GM18511 (cell line): ENCODE data around the gene RCAN2.

Source experiments
- ATAC-seq: cut with Tn5 transposase; IDR thresholded peaks from one replicate; pipeline ENCODE4 v1.9.1; 2021; ENCODE audit warnings: mild to moderate bottlenecking, moderate library complexity; ENCODE audit not compliant: unreplicated experiment

RCAN2 gene

DNA sequence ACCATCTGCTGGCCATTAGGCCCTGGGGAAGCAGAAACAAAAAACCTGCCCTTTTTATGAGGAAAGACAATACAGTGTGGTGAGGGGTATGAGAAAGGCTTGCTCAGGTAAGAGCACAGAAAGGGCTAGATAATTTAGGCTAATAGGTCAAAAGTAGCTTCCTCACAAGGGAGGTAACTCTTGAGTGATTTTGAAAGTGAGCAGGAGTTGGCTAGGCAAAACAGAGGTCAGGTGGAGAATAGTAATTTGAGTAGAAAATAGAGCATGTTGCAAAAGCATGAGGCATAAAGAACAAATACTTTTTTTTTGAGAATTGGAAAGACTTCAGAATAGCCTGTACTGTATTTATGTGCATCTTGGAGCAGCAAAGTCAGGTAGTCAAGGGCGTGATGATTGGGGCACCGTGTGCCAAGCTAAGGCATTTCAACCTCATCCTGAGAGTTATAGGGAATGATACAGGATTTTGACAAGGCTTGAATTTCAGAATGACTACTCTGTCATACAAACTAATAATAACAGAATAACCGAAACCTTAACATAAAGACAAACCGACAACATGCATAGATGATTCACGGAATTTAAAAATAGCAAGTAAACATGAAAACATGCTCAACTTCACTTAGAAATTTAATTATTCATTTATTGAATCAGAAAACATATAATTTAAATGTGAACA, 197.5 kb downstream of the RCAN2 start:
- peak; percentile 84 for ATAC-seq

DNA sequence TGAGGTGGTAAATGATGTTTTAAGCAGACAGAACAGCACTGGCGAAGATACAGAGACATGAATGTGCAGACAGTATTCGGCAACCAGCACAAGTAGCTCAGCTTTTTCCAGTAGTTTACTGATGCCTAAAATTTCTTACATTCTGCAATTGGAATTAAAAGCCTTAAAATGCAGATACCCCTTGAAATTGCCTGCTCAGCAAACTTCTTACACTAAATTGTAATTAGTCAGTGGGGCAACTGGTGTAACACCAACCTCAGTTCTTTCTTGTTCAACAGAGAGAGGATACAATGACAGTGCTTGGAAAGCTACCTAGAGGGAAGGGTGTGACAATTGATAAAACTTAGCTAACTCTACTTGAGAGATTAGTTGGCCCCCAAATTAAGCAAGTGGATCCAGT, 199.4 kb downstream of the RCAN2 start:
- ATAC-seq, result no peak

DNA sequence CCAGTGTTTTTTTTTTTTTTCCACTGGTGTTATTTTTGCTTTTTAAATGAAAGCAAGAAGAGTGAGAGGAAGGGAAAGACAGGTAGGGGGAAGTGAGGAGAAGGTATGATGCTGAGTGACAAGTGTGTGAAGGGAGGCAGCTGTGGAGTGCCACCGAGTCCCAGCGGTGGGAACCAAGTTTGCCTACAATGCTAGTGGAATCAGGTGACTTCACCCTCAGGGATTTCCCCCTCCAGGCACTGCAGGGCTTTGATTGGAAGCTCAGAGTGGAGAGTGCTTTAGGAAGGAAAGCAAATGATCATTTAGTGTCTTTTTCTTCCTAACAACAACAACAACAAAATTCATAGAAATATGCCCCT, 200.0 kb downstream of the RCAN2 start:
- ATAC-seq, result no peak

DNA sequence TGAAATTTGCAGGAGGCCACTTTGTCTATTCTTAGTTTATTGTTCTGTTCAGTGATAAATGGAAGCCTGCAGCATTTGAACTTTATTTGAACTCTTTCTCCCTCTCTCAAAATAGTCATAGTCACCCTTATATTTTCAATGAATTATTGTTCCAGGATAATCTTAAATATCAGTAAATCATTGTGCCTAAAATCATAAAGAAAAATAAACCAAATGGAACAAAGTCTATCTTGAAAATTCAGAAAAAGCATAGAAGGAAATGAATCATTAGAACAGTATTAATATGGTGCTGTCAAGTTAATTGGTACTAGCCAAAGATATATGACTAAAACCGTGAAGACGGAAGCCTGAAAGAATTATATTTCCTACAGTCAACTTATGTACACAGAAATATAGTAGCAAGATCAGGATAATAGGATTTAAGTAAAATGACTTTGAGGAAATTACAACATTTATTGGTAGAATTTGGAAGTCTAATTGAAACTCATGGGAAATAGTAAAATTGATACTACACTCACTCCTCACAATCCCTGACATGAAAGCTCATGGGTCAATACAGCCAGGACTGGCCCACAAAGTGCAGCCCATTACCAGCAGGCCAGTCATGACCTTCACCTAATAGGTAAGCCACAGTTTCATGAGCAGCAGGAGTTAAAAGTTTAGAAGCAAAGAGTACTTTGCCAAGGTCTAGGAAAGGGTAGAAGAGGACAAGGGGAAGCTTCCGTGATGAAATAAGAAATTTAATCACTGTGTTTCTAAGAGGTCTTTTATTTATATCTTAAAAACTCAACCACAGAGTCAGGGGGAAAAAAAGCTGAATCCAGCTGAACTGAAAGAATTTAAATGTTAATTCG, 200.6 kb downstream of the RCAN2 start:
- ATAC-seq, result no peak

DNA sequence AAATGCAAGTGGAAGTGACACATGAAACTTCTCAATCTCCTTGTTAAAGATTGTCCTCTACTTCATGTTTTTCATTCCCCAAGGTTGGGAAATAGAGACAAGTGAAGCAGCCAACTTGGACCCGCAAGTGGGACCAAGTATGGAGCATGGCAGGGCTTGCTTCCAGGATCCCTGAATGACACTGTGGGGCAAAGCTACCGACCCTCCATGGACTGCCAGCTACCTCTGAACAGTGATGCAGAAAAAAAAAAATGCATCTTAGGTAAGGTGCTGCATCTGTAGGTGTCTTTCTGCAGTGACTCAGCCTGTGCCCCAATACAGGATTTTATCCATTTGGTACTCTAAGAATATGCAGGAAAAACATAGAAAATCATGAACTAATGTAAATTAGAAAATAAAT, 201.4 kb downstream of the RCAN2 start:
- no peak for ATAC-seq

DNA sequence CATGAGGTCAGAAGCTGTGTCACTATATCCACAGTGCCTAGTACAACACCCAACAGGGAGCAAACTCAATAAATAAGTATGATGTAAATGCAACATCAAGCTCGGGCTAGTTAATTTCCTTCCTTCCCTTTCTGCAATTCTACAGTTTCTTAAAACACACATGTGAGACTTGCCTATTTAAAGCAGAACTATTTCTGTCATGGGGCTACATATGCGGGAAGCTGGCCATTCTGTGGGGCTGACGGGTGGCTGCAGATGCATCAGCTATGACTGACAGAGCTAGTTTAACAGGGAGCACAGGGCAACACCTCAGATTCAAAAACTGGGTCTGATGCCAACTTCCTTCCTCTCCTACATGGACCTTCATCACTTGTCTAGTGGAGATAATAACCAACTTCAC, 202.4 kb downstream of the RCAN2 start:
- peak; percentile 44 for ATAC-seq

DNA sequence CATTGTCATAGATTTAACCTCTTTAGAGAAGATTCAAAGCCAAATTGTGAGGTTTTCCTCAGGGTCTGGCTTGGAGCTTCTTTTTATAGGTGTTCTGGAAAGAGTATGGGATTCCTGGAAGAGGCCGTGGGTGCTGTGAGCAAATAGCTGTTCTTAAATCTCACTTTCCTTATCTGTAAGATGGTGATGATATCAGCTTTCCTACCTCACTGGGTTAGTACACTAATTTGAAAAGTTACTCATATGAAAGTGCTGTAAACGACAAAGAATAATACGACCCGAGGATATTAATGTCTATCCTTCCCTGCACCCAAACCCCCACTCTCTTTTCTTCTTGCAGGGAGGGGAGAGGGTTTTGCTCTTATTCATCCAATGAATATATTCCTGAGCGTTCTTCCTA, 203.6 kb downstream of the RCAN2 start:
- no peak for ATAC-seq

DNA sequence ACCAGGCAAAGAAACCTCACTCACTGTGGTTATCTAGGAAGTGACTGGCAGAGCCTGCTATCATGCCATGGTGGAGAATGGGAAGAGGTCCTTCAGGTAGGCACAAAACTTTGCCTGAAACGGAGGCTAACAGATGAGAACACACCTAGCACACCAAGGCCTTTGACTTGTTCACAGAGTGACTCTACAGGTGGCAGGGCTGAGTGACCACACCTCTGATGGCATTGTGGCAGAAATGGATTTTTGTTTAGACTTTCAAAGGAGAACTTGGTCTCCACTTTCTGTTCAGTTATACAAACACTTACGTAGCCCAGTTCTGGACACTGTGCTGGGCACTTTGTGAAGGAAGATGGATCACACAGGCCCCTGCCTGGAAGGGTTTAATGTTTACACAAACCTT, 204.2 kb downstream of the RCAN2 start:
- no peak for ATAC-seq

DNA sequence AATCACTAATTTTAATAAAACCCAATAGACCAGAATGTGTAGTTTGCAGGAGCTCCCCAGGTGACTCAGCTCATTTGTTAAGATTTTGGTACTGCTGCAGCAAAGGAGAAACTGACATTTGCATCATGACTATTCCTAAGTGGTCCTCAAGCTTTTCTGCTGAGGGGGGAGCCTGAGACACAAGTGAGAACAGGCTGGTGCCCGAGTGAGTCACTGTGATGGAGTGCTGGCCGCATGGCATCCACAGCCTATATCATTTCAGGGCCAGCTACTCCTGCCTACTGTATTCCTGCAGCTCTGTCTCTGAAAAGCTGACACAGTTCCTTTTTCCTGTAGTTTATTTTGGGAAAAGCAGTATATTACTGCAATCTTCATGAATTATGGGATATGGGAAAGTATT, 206.8 kb downstream of the RCAN2 start:
- ATAC-seq, result no peak

DNA sequence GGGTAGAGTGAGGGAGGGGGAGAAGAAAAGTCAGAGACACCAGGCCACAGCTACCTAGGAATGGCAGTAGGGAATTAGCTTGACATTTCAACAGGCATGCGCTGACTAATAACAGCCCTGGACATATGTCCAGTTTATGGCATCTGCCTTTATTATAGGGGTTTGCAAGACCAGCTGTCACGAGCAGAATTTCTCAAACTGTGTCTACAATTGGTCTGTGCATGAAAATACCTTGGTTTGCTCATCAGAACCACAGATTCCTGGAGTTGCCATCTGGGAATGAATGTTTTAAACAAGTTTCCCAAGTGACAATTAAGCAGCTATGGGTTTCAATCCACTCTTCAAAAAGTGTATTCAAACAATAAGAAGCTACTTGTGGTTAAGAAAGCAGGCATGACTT, 210.1 kb downstream of the RCAN2 start:
- no peak for ATAC-seq

DNA sequence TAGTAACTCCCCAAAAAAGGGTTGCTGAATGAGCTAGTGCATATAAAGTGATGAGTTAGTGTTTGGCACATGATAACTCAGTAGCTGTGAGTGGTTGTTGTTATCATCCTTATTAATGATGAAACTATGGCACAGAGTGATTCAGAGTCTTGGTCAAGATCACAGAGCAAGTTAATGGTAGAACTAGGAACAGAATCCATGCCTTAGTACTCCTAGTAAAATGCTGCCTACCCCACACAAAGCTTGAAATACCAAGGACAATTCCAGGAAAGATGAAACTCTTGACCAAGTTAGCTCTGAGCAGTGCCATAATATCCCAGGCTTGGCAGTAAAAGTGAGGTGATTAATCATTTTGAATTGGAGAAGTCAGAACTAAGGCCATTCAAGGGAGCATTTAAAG, 211.4 kb downstream of the RCAN2 start:
- ATAC-seq, result no peak

DNA sequence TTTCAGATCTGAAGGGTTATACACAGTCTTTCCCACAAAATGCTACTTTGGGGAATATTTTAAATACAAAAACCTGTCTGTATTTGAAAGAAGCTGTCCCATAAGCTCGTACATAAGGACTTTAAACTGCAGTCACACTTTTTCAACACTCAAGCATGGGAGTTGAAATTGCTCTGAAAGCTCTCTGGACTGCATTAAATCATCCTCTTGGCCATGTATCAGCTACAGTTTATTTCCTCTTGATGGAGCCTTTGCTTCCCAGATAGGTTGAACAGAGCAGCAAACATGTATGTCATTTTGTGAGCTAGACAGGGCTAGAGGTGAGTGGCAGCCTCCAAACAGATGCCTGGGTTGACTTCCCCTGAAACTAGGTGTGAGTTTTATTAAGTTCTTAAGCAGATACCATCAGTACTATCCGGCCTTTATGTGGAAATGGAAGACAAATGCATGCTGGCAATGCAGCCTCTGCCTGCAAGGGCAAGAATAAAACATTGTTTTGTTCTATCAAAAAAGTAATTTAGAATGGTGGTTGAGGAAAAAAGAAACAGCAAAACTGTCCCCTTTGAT, 214.6 kb downstream of the RCAN2 start:
- ATAC-seq, result no peak

DNA sequence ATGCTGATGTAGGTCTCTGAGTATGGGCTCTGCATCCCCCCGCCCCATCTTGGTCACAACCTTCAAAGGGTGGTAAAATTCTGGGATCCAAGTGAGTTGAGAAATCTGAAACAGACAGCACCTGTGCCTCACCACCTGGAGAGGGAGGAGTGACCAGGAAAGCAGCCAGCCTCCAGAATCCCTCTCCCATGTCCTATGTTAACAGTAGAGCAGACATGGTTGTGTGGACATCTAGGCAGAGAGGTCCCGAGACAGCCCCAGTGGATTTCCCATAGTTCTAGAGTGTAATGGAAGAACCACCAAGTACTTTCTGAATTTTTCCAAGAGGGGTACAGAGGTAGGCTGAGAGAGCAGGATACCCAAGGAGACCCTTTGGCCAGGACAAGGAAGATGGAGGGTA, 216.7 kb downstream of the RCAN2 start:
- ATAC-seq, result no peak

DNA sequence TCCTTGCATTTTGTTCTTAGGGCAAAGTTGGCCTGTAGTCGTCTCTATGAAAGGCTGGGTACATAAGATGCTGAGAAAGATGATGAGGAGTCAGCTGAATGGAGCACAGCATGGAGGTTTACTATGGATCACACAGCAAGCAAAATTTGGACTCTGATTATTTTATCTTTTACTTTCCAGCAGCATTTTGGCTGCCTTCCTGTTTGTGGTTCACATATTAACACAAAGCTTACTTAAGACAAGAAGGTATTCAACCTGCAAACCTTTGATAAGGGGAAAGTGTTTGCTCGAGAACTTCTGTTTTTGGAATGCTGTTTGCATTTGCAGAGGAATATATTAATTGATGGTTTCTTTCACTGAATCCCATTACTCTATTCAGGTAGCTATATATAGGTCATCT, 217.3 kb downstream of the RCAN2 start:
- no peak for ATAC-seq

DNA sequence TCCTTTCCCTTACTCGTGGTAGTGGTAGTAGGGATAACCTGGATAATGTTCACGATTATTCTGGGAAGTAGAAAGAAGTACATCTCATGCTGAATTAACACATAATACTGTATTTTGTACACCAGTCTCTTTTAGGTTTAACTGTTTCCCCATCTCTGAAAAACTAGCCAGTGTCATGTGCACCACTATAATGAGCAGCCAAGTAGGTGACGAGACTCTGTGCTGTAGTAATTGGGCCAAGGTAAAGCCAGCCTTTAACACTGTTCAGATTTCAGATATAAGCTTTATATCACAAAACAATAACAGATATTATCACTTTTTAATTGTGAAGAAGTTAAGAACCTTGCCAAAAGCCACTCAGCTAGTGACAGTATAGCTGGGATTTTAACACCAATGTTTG, 219.5 kb downstream of the RCAN2 start:
- no peak for ATAC-seq

DNA sequence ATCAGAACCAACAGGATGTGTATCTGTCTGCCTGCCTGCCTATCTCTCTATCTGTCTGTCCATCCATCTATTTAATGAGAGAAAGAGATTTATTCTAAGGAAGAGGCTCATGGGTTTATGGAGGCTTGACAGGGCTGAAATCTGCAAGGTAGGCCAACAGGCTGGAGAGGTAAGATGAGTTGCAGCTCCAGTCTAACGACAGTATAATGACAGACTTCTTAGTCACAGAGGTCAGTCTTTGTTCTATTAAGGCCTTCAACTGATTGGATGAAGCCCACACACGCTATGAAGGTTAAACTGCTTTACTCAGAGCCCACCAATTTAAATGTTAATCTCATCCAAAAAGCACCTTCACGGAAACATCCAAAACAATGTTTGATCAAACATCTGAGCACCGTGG, 220.1 kb downstream of the RCAN2 start:
- ATAC-seq, result no peak

DNA sequence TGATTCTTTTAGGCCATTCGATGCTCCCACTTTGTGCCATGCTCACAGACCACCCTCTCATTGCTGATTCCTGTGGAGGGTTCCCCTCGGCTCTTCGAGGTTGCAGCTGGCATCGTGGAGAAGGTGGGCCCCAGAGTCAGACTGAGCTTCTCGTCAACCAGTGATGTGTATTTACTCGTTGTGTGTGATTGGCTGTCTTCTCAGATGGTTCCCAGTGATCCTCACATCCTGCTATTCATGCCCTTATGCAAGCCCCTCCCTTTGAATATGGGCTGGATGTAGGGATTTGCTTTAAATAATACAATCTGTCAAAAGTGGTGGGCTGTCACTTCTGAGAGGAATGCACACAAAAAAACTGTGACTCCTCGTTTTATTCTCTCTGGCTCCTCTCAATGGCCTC, 220.9 kb downstream of the RCAN2 start:
- no peak for ATAC-seq

DNA sequence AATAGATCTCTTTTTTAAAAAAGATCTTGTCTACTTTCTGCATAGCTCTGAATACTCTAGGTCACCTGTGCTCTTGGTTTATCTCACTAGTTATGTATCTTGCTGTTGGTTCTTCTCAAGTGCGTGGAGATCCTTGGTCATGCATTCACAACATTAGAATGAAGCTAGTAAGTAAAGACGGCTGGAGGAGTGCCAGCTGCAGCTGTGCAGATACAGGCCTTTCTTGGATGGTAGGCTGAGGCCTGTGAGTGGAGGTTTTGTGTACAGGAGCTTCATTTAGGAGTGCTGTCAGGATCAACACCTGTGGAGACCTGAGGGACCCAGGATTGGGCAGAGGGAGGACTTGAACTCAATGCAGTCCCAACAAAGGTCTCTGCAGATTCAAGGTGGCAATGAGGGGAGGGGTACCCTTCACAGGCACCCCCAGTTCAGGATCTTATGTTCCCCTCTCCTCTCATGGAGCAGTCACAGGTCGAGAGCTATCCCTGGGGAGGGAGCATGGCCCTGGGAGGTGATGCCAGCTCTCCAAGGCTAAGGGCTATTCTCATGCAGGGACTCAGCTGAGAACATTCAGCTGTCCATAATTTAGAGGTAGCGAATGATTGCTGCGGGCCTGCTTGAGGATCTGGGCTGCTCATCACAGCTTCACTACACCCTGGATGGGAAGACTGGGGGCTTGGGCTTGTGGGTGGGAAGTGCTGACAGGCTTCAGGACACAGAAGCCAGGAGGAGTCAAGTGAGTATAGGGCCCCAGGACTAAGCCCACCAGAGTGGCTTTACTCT, 221.6 kb downstream of the RCAN2 start:
- ATAC-seq, result no peak

DNA sequence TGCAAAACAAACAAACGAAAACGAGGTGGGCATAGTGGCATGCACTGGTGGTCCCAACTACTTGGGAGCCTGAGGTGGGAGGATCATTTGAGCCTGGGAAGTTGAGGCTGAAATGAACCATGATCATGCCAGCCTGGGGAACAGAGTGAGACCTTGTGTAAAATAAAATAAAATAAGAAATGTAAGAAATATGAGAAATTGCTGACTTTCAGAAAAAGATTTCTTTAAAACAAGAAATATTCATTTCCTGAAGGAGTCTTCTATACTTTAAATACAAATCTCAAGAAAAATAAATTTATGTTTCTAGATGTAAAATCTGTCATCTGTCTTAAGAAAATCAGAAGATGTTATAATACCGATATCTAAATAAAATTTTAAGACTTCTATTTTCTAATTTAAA, 223.7 kb downstream of the RCAN2 start:
- ATAC-seq, result no peak

DNA sequence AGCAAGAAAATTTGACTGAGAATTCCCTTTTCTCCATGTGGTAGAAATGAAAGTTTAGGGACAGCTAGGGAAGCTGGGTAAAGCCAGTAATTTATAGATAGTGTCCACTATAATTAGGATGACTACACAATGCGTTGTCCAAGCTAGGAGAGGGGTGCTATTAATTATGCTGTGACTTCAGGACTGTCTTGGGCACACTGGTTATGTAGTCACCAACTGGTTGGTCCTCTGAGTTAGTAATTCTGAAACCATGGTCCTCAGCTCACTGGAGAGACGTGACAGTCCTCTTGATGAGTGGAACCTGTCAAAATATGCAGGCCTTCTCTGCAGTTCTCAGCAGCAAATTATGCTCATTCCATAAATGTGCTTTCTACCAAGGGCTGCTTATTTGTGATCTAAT, 225.9 kb downstream of the RCAN2 start:
- no peak for ATAC-seq

DNA sequence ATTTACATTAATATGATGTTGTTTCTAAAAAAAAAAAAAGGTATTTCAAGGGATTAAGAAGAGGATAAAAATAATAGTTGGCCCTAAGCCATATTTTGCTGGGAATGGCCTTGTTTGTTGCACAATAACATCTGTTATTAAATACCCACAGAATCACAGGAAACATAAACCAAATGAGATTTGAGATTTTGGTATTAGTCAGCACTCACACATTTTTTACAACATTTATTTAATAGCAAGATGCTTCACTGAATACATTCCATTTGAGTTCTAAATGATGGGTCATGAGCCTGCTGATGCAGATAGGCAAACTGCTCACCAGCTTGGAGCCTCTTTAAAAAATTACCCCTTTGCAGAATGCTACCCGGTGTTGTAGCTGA, 227.6 kb downstream of the RCAN2 start:
- ATAC-seq, result no peak
